Measurements from ENCODE around the gene ECI1.
A peak's percentile ranks its signal among the peaks of the same experiment; 100 is the strongest.
"Not testable (repeated sequence)": the region's sequence is repeated elsewhere in the genome, so short reads cannot be mapped to it uniquely, and the experiment has no call there.

Gene ECI1

DNA sequence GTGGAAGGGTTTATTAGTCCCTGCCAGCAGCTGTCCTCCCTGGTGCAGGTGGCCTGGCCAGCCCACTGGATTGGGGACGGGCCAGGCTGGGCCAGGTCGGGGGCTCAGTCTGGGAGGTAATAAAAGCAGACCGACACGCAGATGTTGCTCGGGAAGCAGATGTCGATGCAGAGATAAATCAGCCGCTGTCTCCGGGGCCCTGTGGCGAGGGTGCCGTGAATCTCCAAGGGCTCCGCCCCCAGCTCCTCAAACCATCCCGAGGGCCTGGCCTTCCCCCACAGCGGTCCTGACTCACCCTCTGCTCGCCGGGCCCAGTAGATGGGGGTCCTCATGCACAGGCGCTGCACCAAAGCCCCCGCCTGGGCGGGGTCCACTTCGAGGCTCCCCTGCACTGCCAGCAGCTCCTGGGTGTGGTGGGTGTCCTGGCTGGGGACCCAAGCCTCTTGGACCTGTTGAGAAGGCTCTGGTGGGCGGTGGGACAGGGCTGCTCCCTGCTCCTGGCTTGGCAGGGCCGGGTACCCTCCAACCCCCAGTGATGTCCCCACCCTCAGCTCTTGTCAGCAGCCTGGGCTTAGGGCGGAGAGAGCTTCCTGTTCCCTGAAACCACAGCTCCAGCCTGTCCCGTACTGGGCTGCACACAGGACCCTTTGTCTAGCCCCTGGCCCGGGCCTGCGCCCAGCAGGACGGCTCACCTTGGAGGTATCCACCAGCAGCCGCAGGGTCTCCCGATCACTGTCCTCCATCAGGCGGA lies 42.0 kb downstream of the ECI1 start:
- no peak for DNase-seq

GRCh38 chr16:2208772-2209171 lies 42.6 kb downstream of the ECI1 start:
- no peak for DNase-seq

- no peak for DNase-seq
Measured at GRCh38 chr16:2208308-2208707, 43.1 kb downstream of the ECI1 start.

- no peak for DNase-seq
Measured at GRCh38 chr16:2207872-2208271, 43.5 kb downstream of the ECI1 start.

GRCh38 chr16:2206780-2207433 lies 44.5 kb downstream of the ECI1 start:
- DNase-seq: no peak

DNA sequence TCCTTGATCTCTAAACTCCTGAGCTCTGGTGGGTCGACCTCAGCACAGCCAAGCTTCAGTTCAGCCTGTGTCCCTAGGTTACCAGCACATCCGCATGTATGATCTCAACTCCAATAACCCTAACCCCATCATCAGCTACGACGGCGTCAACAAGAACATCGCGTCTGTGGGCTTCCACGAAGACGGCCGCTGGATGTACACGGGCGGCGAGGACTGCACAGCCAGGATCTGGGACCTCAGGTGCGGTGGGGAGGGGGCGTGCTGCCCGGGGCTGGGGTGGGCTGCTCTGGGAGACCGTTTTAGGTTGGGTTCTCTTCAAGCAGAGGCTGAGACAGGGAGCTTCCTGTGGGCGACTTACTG lies 45.0 kb downstream of the ECI1 start:
- DNase-seq: no peak

DNA sequence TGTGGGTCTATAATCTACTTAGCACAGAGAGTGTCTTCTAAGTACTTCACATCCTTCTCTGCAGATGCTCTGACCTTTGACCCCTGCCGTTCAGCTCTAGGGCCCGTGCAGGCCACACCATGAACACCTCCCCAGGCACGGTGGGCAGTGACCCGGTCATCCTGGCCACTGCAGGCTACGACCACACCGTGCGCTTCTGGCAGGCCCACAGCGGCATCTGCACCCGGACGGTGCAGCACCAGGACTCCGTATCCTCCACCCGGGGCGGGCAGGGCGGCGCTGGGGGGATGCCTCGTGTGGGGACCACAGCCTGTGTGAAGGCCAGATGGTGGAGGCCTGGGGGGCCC lies 45.4 kb downstream of the ECI1 start:
- no peak for DNase-seq

GRCh38 chr16:2205104-2205966 lies 46.1 kb downstream of the ECI1 start, which contains the start of gene MLST8:
MLST8 (plus strand) TSS chr16:2205454; CDS start chr16:2206086, 632 bp downstream.
- DNase-seq: peak; percentile 88 to 90

GRCh38 chr16:2204416-2205103 lies 46.8 kb downstream of the ECI1 start:
- DNase-seq: peak in 1 of 2 donors; percentile 18

DNA sequence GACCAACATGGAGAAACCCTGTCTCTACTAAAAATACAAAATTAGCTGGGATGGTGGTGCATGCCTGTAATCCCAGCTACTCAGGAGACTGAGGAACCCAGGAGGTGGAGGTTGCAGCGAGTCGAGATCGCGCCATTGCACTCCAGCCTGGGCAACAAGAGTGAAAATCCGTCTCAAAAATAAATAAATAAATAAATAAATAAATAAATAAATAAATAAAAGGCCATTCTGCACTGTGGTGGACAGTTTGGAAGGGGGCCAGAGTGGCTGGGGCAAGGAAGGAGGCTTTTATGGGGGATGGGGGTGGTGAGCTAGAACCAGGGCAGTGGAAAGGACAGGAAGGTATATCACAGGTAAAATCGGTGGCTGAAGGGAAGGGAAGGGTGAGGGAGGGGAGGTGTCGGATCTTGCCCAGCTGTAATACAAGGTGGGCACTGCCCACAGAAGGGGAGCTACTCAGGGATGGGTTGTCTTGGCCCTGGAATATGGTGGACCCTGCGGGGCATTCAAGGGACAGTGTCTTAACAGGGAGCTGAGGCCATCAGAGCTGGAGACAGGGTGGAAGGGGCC lies 48.2 kb downstream of the ECI1 start:
- not testable (repeated sequence) for DNase-seq

GRCh38 chr16:2200313-2200712 lies 51.1 kb downstream of the ECI1 start:
- no peak for DNase-seq

DNA sequence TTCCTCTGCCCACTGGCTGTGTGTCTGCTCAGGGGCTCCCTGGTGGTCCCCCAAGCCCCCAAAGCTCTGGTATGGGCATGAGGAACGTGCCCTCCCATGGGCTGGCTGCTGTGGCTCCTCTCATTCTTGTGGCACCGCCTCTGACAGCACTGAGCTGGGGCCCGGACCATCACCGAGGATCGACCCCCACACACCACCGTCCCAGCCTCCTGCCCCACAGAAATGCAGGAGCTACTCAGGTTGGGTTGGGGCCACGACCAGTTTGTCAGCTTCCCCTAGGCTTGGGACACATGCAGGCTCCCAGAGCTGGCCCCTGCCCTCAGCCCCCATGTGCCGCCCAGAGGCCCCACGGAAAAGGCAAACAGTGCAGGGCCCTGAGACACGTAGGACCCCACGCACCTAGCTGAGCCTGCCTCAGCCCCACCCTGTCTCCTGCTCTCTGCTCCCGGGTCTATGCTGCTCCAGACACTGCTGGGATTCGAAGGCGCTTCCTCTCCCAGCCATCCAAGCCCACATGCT lies 51.7 kb downstream of the ECI1 start:
- DNase-seq: no peak

GRCh38 chr16:2199095-2199494 lies 52.3 kb downstream of the ECI1 start:
- DNase-seq: no peak

- no peak for DNase-seq
Measured at GRCh38 chr16:2198283-2198682, 53.1 kb downstream of the ECI1 start.

DNA sequence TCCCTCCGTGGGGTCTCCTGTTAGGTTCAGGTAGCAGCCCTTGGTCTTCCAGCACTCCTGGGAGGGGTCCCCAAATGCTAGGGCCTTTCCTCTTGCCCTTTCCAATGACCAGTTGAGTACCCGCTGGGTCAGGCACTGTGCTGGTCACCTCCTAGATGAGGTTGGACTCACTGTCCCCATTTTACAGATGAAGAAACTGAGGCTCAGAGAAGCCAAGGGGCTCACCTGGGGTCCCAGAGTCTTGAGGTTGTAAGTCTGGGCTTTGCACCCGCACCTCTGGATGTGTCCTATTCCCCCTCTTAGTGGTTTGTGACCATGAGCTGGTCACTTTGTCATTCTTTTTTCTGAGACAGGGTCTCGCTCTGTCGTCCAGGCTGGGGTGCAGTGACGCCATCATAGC lies 53.6 kb downstream of the ECI1 start:
- no peak for DNase-seq

DNA sequence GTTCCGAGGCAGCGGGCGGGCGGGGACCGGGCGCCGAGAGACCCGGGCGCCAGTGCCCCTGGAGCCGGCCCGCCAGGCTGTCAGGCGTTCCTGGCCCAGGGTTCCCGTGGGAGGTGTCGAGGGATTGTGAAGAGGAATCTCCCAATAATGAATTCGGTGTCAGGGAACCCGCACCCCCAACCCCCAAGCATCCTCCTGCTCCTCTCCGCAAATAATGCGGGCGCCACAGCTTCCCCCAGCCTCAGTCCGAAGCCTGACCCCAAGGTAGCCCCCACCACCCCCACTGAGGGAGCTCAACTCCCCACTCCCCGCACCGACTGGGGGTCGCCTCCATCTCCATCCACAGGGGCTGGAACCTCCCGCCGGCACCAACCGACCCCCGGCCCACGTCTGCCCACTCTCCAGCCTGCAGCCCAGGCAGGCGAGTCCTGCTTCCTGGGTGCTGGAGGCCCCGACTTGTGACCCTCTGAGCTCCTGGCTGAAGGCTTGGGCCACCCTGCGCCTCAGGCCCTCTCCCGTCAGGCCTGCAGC lies 54.3 kb downstream of the ECI1 start:
- no peak for DNase-seq

DNA sequence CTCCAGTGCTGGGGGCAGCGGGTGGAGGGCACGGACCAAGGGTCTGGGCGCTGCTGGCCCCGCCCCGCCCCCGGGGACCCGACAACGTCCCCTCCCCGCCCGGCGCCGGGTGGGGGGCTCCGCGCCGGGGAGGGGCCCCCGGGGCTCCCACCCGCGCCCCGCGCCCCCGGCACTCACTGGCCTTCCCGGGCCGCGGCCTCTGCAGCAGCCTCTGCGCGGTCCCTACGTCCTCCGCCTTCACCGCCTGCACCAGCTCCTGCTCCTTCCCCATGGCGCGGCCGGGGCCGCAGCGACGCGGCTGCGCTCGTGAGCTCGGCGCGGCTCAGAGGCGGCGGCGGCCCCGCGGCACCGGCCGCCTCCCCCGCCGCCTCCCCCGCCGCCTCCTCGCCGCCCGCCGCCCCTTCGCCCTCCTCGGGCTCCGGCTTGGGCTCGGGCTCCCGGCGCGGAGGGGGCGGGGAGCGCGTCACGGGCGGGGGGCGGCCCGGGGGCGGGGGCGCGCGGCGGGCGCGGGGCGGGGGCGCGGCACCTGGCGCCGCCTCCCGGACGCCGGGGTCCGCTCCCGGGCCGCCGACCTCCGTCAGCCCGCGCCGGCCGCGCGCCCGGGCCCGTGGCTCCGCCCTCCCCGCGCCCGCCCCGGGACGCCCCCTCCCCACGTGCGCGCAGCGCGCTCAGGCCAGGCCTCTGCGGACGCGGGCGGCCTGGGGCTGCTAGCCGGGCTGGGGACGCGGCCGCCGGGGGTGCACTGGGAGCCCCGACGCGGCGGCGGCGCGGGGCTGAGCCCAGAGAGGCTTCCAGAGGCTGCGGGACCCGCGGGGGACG lies 55.0 kb downstream of the ECI1 start, which contains the start of gene CASKIN1:
TSS of gene CASKIN1 (minus strand) at position 444 of the 819 bp plus-strand sequence. CDS start at position 271, 173 bp downstream.
- DNase-seq: peak in 1 of 2 donors; percentile 23

GRCh38 chr16:2195322-2196161 lies 55.8 kb downstream of the ECI1 start:
- DNase-seq: no peak

DNA sequence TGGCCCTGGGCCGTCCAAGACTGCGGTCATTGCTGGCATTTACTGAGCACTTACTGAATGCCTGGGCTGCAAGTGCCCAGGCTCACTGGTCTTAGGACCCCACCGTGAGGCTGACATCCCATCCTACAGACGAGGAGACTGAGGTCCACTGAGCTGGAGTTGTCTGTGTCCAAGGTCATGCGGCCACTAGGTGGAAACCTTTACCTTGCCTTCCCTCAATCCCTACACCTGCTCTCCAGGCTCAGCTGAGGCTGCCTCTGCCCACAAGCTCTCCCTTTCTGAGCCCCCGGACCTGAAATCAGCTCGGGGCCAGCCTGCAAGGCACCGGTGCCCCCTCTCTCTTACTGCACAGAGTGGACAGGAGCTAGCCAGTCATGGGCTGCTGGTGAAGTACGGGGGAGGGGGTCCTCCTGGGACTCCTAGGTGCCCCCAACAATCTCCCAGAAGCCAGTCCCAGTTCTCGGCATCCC lies 56.5 kb downstream of the ECI1 start:
- peak; percentile 46 to 51 for DNase-seq

Data from stimulated activated CD4-positive, alpha-beta T cell treated with anti-CD3 and anti-CD28 coated beads, Interleukin-2, amount 100 ng/mL, for 24 hours (primary cell).